Ureter (tissue), 1 donor: ENCODE results near the gene KRT4. TPM values are rescaled to one million over a fixed set of nuclear protein-coding genes. Genes with fewer than 3 reads are reported as not detected.
"Not testable (repeated sequence)": the region's sequence is repeated elsewhere in the genome, so short reads cannot be mapped to it uniquely, and the experiment has no call there.

Experiments
- DNase-seq: peaks from one replicate; pipeline ENCODE4 v3.0.0-alpha.2; 2020; ENCODE audit warnings: low spot score
- total RNA-seq: library from RNA; stranded (reverse); gene quantifications from one replicate; pipeline ENCODE4 v1.2.4, GENCODE V29; 2023
- donor health status: DM: yes; HTN: yes; CAD: no.

KRT4 gene
- 0.81 TPM for total RNA-seq

DNA sequence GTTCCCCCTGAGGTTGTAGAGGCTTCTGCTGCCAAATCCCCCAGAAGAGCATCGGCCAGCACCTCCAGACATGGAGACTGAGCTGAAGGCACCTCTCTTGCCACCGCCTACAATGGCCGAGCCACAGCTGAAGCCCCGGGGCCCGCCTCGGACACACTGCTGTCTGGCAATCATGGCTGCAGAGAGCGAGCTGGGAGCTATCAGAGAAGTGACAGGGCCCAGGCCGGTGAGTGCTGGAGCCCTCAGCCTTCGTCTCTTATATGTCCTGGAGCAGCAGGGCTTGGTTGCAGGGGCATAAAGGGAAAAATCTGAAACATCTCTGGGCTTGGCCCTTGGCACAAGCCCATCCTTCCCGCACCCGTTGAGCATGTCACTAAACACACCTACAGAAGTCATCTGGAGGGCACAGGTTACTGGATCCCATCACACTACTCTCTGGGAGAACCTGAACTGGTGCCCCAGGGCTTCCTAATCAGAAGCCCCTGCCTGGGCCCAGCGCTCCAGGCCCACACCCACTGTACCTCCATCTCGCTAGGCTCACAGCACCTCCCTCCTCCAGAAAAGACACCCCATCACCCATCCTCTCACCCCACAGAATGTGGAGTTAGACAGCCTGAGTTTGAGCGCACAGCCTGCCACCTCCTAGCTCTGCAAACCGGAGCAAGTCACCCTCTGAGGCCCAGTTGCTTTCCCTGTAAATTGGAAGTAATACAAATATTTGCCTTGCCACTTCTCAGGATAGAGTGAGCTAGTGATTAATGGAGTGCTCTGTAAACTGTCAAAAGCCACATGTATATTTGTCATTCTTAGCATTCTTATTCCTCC lies at the start of gene KRT4:
KRT4 (minus strand) TSS at position 232 of the 825 bp plus-strand sequence; CDS start at position 174, 58 bp downstream.
- no peak for DNase-seq

DNA sequence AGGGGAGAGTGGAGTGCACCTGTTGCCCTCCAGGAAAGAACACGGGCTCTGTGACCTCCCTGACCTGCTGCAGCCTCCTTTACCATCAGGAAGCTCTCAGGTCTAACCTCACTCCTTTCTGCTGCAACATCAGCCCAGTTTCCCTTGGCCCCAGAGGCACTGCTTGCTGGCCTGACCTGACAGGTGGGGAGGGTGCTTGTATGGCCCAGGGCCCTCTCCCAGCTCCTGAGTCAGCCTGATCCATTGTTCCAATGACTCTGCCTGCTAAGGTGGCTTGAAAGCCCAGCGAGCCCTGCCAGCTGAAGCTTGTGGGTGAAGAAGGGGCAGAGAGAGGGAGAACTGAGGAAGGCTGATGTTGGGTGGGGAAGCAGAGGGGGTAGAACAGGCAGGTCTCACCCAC lies 48.1 kb upstream of the KRT4 start:
- no peak for DNase-seq

DNA sequence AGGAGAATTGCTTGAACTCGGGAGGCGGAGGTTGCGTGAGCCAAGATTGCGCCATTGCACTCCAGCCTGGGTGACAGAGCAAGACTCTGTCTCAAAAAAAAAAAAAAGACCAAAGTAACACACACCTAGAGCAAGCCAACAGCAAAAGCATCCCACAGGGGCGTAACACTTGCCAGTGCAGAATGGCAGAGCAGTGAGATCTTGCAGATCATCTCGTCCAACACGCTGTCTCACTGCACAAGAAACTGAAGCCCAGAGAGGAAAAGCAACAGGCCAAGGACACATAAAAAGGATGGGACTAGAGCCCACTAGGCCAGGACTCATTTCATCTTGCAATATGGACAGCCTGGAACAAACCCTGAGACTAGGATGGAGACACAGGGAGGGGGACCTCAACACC lies 47.6 kb upstream of the KRT4 start:
- no peak for DNase-seq

DNA sequence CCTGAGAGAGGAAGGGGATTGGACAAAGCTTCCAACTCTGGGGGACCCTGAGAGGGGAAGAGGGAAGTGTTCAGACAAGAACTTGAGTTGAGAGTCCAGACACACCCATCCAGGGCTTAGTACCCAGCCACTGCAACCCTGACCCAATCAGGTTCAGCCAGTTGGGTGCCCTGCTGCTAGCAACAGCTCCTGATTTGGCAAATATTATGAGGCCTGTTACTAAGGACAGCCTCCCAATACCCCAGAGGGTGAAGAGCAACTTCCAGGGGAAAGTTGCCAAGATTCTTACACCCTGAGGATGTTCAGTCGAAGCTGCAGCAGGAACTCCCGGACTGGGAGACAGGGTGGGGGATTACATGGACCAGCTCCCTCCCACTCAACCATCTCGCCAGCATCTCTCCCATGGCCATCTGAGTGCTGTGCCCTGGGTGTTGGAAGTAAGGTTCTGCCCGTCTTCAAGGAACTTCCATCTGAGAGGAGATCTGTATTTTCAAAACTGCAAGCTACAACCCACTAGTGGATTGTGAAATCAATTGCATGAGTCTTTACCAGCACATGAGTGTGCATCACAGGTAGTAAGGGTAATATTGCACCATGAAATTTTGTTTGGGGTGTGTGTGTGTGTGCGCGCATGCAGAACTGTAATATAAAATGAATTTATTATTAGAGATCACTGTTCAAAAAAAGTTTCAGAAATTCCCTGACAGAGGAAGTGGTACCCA lies 46.3 kb upstream of the KRT4 start:
- DNase-seq, result no peak

DNA sequence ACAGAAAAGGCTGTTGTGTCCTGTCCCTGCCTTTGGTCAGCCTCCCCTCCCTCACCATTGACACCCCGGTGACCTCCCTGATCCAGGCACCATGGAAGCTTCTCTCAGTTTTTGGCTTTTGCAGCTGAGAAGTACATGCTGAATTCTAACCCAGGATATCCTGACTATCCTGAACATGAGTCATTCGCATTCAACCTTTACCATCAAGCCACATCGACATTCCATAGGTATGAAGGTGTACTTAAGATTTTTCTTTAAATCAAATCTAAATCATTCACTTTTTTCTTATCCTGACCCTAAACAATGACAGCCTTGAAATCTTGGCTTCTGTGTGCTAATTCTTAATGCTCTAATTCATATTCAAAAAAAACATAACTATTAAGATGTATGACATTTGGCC lies 43.6 kb upstream of the KRT4 start:
- no peak for DNase-seq

DNA sequence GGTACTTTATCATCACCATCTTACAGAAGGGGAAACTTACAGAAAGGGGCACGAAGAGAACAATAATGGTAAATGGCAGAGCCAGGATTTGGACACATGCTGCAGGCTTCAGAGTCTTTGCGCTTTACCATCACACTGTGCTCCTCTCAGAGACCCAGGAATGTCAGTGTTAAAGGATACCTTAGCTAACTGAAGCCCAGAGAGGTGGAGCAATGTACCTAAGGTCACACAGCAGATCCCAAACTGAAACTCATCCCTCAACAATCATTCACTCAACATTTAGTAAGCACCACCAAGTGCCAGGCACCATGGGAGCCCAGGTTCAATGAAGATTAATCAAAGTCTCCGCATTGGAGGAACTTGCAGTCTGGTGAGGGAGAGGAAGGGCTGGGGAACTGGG lies 42.9 kb upstream of the KRT4 start:
- DNase-seq, result no peak

DNA sequence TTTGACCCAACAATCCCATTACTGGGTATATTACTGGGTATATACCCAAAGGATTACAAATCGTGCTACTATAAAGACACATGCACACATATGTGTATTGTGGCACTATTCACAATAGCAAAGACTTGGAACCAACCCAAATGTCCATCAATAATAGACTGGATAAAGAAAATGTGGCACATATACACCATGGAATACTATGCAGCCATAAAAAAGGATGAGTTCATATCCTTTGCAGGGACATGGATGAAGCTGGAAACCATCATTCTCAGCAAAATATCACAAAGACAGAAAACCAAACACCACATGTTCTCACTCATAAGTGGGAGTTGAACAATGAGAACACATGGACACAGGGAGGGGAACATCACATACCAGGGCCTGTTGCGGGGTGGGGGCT lies 42.2 kb upstream of the KRT4 start:
- DNase-seq, result not testable (repeated sequence)

DNA sequence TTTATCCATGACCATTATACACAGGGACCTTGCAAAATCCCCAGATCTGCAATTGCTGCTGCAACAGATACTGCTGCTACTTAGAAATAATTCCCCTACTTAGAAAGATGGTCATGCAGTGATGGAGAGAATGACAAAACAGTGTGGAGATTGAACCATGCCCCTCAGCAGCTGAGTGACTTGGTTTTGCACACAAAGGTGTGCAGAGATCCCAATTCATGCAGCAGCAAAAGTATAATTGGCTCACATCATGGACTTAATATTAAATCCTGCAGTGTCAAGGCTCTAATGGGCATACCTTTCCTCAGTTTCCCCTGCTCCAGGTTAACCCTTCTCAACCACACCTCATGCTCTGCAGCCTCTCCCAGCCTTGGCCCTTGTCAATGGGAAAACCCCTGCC lies 37.9 kb upstream of the KRT4 start:
- no peak for DNase-seq

DNA sequence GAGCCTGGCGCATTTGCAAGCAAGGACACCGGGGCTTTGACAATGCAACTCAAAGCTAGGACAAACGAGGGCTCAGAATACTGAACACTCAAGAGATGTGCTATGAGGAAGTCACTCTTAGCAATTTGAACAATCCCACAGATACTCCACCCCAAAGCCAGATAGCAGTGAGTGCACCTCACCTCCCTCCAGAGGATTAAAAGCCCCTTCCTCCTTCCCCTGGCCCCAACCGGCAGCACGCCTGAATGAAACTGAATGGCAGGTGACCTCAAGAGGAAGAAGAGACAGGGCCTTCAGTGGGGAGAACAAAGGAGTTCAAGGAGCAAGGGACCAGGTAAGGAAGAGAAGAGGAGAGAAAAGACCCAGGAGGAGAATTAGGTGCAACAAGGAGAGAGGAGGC lies 36.8 kb upstream of the KRT4 start:
- DNase-seq, result no peak

DNA sequence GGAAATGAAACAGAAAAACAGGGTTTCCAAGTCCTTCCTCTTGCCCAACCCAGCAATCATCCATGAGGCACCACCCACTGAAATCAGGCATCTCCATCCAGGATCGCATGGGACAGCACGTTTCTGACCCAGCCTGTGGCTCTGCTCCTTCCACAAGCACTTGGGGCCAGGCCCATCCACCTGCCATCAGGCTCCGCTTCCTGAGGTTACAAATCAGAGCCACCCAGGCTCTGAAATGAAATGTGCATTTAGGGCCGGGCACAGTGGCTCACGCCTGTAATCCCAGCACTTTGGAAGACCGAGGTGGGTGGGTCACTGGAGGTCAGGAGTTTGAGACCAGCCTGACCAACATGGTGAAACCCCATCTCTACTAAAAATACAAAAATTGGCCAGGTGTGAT lies 35.6 kb upstream of the KRT4 start:
- no peak for DNase-seq

DNA sequence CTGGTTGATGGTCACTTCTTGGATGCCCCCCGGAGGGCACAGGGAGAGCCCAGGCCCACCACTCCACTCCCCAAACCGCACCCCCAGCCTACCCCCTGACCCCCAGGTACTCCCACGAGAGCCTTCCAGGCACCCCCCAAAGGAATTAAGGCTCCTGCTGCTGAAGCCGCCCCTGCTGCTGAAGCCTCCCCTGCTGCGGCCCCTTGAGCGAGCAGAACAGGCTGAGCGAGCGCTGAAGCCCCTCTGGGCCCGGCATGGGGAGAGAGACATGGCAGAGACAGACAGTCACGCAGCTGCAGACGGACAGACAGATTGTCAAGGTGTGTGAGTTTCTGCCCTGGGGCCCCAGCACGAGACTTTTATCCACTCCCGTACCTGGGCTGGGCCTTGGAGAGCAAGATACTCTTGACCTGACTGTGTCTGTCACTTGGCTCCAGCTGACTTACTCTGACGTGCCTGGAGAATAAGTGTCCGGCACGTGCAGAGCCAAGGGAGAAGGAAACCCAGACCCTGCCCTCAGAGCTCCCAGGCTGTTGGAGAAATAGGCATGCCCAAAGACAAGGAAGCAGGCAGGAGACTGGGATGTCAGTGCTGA lies 34.8 kb upstream of the KRT4 start, which contains the start of gene KRT78:
KRT78 (minus strand) TSS at position 334 of the 595 bp plus-strand sequence; CDS start at position 270, 64 bp downstream.
- no peak for DNase-seq

DNA sequence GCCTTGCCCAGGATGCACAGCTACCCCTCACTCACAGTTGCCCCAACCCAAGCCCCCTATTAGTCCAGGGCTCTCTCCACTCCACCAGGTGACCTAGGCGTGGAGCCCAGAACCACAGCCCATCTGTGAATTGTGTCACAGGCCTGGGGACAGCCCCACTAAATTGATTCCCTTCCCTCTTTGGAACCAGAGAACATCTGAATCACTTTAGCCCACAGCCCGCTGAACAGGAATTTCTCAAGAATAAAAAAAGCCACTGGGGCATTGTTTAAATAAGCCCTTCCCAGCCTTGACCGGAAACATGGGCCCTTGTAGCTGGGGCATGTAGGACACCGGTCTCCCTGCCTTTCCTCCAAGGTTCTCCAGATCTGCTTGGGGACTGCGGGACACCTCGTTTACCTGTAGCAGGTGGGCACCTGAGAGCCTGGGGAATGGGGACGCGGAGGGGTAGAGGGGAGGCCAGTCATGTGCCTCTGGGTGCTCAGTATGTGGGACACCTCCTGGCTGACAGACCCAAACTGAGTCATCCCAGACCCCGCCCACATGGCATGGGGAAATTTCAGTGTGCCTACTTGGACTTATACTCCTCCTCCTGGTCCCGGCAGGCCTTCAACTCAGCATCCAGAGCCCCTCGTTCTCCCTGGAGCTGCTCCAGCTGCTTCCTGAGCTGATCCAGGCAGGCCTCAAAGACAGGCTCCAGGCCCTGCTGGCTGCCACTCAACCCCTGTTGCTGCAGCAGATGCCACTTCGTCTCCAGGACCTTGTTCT lies 33.6 kb upstream of the KRT4 start:
- peak; percentile 73 for DNase-seq

DNA sequence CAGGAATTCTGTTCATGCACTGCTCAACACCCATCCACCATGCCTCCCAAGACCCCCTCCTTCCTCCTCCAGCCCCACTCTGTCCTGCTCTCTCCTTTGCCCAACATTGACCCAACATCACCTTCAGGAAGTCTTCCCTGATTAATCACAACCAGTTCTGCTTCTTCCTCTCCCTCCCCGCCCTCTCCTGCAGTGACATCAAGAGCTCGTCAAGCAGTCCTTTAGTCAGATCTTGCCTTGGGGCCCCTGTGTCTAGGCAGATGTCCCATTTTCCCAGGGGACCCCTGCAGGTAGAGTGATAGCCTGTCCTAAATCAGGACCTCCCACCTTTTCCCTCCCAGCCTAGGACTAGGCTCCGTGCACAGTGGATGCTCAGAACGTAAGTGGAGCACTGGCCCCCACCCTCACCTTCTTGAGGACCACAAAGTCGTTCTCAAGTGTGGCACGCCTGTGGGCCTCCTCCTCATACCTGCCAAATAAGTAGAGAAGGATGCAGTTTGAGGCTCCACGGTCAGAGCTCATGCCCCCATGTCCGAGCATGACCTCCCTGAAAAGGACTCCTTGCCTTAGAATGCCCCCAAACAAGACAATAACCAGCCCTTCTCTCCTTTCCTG lies 32.5 kb upstream of the KRT4 start:
- DNase-seq, result no peak

DNA sequence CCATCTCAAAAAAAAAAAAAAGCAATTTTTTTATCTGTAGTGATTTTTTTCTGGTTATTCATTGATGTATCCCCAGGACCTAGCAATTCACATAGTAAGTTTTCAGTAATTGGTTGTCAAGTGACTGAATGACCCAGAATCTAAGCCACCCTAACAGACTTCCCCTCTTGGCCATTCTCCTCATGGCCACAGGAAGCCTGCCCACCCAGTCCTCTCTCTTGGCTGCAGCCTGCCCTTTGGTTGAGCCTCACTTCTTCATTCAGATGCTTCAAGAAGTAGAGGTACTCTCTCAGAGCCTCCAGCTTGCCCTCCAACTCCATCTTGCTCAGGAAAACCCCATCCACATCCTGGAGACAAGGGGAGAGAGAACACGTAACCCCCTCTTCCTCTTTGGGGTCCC lies 32.0 kb upstream of the KRT4 start:
- no peak for DNase-seq

DNA sequence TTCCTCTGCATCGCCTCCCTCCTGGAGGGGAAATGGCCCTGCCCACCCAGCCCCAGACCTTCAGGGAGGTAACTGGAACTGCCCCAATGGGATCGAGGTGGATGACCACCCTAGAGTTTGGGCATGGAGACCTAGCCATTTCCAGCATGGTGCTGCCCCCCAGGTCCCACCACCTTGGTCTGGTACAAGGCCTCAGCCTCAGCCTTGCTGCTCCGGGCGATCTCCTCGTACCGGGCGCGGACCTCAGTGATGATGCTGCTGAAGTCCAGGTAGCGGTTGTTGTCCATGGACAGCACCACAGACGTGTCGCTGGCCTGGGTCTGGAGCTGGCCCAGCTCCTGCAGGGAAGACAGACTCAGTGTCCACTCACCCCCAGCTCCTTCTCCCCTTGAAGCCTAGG lies 30.5 kb upstream of the KRT4 start:
- no peak for DNase-seq

DNA sequence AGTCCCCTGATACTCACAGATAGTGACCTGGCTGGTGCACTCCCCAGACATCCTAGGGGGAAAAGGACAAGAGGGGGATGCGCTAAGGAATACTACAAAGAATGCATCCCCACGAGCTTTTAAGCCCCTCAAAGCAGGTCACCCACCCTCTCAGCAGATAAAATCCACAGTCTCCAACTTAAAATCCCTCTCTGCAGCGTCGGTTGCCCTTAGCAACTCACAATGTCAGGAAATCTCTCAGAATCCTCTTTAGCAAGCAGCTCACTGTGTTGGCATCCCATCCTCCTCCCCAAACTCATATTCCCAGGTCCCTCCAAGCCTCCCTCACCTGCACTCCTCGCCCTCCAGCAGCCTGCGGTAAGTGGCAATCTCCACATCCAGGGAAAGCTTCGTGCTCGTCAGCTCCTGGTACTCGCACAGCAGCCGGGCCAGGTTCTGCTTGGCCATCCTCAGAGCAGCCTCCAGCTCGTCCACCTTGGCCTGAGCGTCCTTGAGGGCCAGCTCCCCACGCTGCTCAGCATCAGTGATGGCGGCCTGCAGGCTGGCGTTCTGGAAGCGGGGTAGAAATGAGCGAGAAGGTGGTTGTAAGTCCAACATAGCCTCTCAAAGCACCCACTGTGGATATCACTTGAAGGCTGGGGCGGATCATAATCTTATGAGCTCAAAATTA lies 25.7 kb upstream of the KRT4 start:
- DNase-seq, result no peak

DNA sequence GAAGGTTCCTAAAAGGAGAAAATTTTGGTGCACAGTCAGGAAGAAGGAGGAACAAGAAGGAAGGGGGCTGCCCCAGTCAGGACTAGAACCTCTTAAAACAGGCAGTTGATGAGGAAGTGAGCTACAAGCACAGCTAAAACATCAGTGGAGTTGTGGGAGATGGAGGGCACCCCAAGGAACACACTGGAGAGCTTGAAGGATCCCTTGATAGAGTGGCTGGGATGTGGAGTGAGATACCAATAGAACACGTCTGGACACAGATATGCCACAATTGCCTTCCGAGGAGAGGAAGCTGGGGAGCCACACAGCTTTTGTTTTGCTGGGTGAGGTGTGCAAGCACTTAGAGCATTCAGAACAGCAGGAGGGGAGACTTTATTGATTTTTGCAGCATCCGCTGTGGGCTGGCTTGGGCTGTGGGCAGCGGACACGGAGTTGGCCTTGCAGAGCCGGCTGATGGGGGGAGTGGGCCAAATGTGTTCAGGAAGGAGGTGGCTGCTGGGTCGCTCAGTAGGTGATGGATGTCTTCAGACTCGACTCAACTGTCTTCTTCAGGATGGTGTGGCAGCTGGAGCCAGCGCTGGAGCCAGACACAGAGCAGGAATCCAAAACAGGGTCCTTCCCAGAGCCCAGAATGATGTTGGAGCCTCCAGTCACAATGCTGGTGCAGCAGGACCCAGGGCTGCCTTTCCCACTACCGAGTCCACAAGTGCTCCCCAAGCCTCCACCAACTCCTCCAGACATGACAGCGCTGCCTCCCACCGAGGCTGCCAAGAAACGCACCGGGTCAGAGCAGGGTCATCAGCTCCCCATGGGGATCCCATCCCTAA lies 24.9 kb upstream of the KRT4 start:
- no peak for DNase-seq

DNA sequence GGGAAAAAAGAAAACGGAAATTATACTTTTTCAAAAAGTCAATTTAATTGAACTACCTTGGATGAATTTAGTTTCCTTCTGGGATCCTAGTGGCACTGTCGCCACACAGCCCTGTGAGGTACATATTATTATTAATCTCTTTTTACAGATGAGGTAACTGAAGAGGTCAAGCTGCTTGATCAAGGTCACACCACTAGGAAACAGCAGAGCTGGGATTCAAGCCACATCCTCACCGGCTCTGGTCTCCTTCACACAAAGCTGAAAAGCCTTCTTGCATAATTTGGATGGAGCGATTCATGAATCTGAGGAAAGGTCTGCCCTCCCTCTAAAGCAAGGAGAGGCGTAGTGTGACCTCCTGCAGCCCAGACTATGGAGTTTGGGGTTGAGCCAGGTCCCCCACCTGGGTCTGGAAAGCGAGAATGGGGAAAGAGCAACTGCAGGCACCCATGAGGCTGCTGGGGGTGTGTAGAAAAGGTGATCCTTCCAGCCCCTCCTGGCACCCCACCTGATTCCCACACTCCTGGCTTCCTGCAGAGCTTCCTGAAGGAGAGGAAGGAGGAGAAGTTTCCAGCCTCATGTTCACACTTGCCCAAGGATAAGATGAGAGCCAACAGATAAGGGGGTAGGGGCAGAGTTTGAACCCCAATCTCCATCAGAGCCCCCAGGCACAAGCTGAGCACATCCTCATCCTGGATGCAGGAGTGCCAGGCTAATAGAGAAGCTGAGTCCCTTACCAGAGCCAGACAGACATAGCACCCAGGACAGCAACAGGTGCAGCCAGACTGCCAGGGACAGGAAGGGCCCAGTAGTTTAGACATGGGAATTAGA lies 24.1 kb upstream of the KRT4 start:
- no peak for DNase-seq

DNA sequence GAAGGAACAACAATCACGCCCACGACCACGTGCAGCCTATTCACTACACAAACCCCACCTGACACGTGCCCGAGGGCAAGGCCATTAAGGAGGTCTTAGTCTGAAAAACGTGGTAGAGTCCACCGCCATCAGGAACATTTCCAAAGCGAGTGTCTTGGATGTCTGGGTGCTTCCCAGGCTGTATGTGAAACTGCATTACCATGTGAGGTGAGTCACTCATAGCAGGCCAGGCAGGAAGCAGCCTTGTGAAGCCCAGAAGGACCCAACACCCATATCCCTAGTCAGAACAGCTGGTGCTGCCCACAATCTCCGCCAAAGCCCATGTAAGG lies 23.5 kb upstream of the KRT4 start:
- no peak for DNase-seq
